A549 (cell line): ENCODE measurements around the gene KCNAB1.

Experiments used
- POLR2A ChIP-seq: IDR thresholded peaks from 2 replicates; pipeline ENCODE4 v1.6.1; 2012; ENCODE audit warnings: mild to moderate bottlenecking, low read length
- RAD21 ChIP-seq, 2 experiments: fragments of >200 bp in 1 of 2; sonication (Bioruptor Twin) in 1 of 2; formaldehyde crosslinking in 1 of 2; IDR thresholded peaks in 1 of 2; conservative IDR thresholded peaks in 1 of 2; 2 replicates in 1 of 2; 3 replicates in 1 of 2; pipeline ENCODE4 v1.6.1; 2012 to 2018; ENCODE audit warnings: inconsistent platforms in 1 of 2
- REST ChIP-seq: fragments of 200-600 bp; sonication (generic); IDR thresholded peaks from 2 replicates; pipeline ENCODE4 v1.6.1; 2016; ENCODE audit warnings: antibody characterized with exemption, mild to moderate bottlenecking, moderate library complexity
- TF ChIP-seq, protein P1 (sequence below): fragments of >200 bp; sonication (Bioruptor Twin); formaldehyde crosslinking; IDR thresholded peaks from 3 replicates; pipeline ENCODE4 v1.5.1; 2016

GRCh38 chr3:156311930-156312329 is 191.6 kb downstream of the KCNAB1 start:
- TF ChIP-seq, protein P1, sequence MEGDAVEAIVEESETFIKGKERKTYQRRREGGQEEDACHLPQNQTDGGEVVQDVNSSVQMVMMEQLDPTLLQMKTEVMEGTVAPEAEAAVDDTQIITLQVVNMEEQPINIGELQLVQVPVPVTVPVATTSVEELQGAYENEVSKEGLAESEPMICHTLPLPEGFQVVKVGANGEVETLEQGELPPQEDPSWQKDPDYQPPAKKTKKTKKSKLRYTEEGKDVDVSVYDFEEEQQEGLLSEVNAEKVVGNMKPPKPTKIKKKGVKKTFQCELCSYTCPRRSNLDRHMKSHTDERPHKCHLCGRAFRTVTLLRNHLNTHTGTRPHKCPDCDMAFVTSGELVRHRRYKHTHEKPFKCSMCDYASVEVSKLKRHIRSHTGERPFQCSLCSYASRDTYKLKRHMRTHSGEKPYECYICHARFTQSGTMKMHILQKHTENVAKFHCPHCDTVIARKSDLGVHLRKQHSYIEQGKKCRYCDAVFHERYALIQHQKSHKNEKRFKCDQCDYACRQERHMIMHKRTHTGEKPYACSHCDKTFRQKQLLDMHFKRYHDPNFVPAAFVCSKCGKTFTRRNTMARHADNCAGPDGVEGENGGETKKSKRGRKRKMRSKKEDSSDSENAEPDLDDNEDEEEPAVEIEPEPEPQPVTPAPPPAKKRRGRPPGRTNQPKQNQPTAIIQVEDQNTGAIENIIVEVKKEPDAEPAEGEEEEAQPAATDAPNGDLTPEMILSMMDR = no peak
- TF ChIP-seq POLR2A (no peak), REST (no peak), RAD21 (conservative IDR thresholded peaks at IDR 0.05 in 1 of 2, IDR thresholded peaks at IDR 0.05 in 1 of 2) (no peak)
